Lung (tissue), 12 donors: ENCODE results near the gene TMED8. TPM values are rescaled to one million over a fixed set of nuclear protein-coding genes. Genes with fewer than 3 reads are reported as not detected.

Source experiments
- ATAC-seq: fragments of 200-7000 bp; cut with Tn5 transposase; one replicate; pipeline ENCODE4 v1.9.1; 2020; ENCODE audit warnings: moderate number of reproducible peaks; ENCODE audit not compliant: insufficient read depth, low FRiP score
- DNase-seq, 3 donors: peaks; one replicate each; pipeline ENCODE4 v3.0.0-alpha.2; 2013 to 2017
- H3K27ac ChIP-seq, 2 donors: one replicate each; pipeline ENCODE4 v1.5.1; 2013; ENCODE audit warnings: mild to moderate bottlenecking in 2 of 2, moderate library complexity in 2 of 2, control low read depth in 1 of 2, inconsistent platforms in 1 of 2, low read depth in 1 of 2, low read length in 1 of 2
- H3K27me3 ChIP-seq, 3 donors: one replicate each; pipeline ENCODE4 v1.5.1; 2013; ENCODE audit warnings: low read length in 2 of 3; ENCODE audit not compliant: control insufficient read depth in 3 of 3, insufficient read depth in 3 of 3
- H3K36me3 ChIP-seq, 4 donors: one replicate each; pipeline ENCODE4 v1.5.1; 2013; ENCODE audit warnings: low read length in 4 of 4, mild to moderate bottlenecking in 1 of 4, moderate library complexity in 1 of 4; ENCODE audit not compliant: control insufficient read depth in 4 of 4, insufficient read depth in 4 of 4
- H3K4me1 ChIP-seq, 5 donors: one replicate each; pipeline ENCODE4 v1.5.1; 2013; ENCODE audit warnings: low read length in 5 of 5, mild to moderate bottlenecking in 2 of 5, moderate library complexity in 1 of 5; ENCODE audit not compliant: control insufficient read depth in 5 of 5, insufficient read depth in 5 of 5
- H3K4me3 ChIP-seq: one replicate; pipeline ENCODE4 v1.5.1; 2013; ENCODE audit warnings: mild to moderate bottlenecking, control low read depth, moderate library complexity
- H3K9ac ChIP-seq, 2 donors: one replicate each; pipeline ENCODE4 v1.5.1; 2013; ENCODE audit warnings: low read length in 2 of 2, control low read depth in 1 of 2; ENCODE audit not compliant: insufficient read depth in 1 of 2
- H3K9me3 ChIP-seq, 4 donors: one replicate each; pipeline ENCODE4 v1.5.1; 2013; ENCODE audit warnings: low read length in 3 of 4, mild to moderate bottlenecking in 1 of 4, moderate library complexity in 1 of 4; ENCODE audit not compliant: control insufficient read depth in 4 of 4, insufficient read depth in 3 of 4
- WGBS, 2 donors: extraction: QIAGEN DNeasy Blood & Tissue Kit; methylation state at CpG; one replicate each; pipeline ENCODE4 v1.1.7; 2013; 5-methylcytosine and 5-hydroxymethylcytosine counted together
- polyA plus RNA-seq, 2 donors: library from polyadenylated mRNA; stranded (reverse); fragments of 200-250 nt; gene quantifications; one replicate each; pipeline ENCODE4 v1.2.1, GENCODE V29; 2013
- total RNA-seq, 2 donors: library from RNA; depleted of rRNA in 1 of 2; stranded (reverse); fragments of >200 nt in 1 of 2; gene quantifications; one replicate each; pipeline ENCODE4 v1.2.1, GENCODE V29; 2014 to 2021
- TF ChIP-seq, protein P1 (sequence below): IDR thresholded peaks from 2 replicates; pipeline ENCODE4 v1.5.1; 2012; ENCODE audit warnings: mild to moderate bottlenecking; ENCODE audit errors: control extremely low read depth, extremely low read depth
- donor health status: control.
- donor health status: control.
- donor health status: Bipolar disorder and iron deficiency.
- donor health status: healthy.
- donor health status: DM: yes; HTN: yes; CAD: no.

TMED8 gene
- total and polyA plus RNA-seq, 4 donors, result 4.0 to 15.4 (median 7.7) TPM

DNA sequence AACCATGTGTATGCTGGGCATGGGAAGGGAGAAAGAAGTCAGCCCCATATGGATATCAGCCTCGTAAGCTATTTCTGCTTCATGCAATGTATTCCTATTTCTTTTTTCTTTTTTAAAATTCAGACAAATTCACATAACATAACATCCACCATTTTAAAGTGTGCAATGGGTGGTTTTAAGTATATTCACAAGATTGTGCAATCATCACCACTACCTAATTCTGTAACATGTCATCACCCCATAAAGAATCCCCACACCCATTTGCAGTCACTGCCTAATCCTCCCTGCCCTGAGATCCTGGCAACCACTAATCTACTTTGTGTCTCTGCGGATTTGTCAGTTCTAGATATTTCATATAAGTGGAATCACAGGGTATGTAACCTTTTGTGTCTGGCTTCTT, 65.7 kb downstream of the TMED8 start:
- no peak for ATAC-seq
- TF ChIP-seq, protein P1, sequence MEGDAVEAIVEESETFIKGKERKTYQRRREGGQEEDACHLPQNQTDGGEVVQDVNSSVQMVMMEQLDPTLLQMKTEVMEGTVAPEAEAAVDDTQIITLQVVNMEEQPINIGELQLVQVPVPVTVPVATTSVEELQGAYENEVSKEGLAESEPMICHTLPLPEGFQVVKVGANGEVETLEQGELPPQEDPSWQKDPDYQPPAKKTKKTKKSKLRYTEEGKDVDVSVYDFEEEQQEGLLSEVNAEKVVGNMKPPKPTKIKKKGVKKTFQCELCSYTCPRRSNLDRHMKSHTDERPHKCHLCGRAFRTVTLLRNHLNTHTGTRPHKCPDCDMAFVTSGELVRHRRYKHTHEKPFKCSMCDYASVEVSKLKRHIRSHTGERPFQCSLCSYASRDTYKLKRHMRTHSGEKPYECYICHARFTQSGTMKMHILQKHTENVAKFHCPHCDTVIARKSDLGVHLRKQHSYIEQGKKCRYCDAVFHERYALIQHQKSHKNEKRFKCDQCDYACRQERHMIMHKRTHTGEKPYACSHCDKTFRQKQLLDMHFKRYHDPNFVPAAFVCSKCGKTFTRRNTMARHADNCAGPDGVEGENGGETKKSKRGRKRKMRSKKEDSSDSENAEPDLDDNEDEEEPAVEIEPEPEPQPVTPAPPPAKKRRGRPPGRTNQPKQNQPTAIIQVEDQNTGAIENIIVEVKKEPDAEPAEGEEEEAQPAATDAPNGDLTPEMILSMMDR, result no peak

DNA sequence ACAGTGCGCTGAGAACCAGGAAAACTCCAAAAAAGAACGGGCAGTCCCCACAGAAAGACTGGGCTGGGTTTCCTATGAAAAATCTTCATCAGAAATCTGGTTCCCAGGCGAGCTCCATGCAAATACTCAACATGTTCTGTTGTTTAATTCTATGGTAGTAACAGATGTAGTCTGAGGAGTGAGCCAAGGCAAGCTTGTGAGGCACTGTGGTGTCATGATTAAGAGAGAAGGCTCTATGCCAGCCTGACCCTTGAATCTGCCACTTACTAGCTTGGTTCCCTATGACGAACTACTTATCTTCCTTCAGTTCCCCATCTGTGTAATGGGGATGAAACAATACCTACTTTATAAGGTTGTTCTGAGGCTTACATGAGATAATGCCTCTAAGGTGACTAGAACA, 66.9 kb downstream of the TMED8 start:
- H3K4me3 ChIP-seq, result no peak overlapping the region
- ATAC-seq, result no peak
- H3K9me3 ChIP-seq, result no peaks in the 10 kb centered on the region
- no peak for DNase-seq
- TF ChIP-seq, protein P1, result no peak
- H3K9ac ChIP-seq, result no peak overlapping the region
- no peak overlapping the region for H3K27ac ChIP-seq
- no peaks in the 10 kb centered on the region for H3K27me3 ChIP-seq
- peaks cover 0 to 8% (median 4%) of the 10 kb centered on the region in 4 donors for H3K36me3 ChIP-seq
- H3K4me1 ChIP-seq, result peaks cover 0 to 25% (median 5%) of the 10 kb centered on the region in 5 donors
- WGBS, 2 donors, result 82 to 87% methylated on average over 4 of the region's 4 CpGs

More for the DNA sequence above, 65.7 kb downstream of the TMED8 start:
- H3K9ac ChIP-seq, result no peak overlapping the region
- peaks cover 0 to 32% (median 5%) of the 10 kb centered on the region in 5 donors for H3K4me1 ChIP-seq
- H3K9me3 ChIP-seq, result no peaks in the 10 kb centered on the region
- no peak for DNase-seq
- H3K27ac ChIP-seq, result no peak overlapping the region
- no peak overlapping the region for H3K4me3 ChIP-seq
- peaks cover 0 to 2% (median under 1%) of the 10 kb centered on the region in 4 donors for H3K36me3 ChIP-seq
- H3K27me3 ChIP-seq, result no peaks in the 10 kb centered on the region
- 92 to 97% methylated on average over 2 of the region's 2 CpGs for WGBS, 2 donors

DNA sequence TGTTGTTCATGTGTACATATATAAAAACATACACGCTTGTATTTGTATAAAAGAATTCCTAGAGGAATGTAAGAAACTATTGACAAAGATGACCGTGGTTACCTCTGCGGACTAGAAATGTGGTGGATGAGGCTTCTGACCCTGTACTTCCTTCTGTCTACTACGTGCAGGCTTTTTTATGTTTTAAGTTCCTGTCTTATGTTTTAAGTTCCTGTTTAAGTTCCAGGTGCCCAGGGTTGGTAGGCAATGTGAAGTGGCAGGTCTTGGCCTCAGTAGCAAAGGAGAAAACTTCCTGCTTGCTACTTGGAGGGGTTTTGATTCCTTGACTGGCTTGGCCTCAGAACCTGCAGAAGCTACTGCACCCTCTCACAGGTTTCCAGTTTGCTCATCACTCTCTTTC, 67.8 kb downstream of the TMED8 start:
- H3K9me3 ChIP-seq, result no peaks in the 10 kb centered on the region
- 36 to 67% methylated on average over 4 of the region's 4 CpGs for WGBS, 2 donors
- no peaks in the 10 kb centered on the region for H3K27me3 ChIP-seq
- no peak overlapping the region for H3K27ac ChIP-seq
- H3K9ac ChIP-seq, result no peak overlapping the region
- peaks cover 0 to 16% (median 4%) of the 10 kb centered on the region in 5 donors for H3K4me1 ChIP-seq
- H3K4me3 ChIP-seq, result no peak overlapping the region
- H3K36me3 ChIP-seq, result peaks cover 3 to 11% (median 8%) of the 10 kb centered on the region in 4 donors
- DNase-seq (no peak), ATAC-seq (no peak)
- TF ChIP-seq, protein P1, result no peak
